Mucosa of descending colon (tissue), 3 donors: Measurements from ENCODE around the gene CAMKMT. TPM values are rescaled to one million over a fixed set of nuclear protein-coding genes. Genes with fewer than 3 reads are reported as not detected.

Experiments used
- ATAC-seq: fragments of 200-7000 bp; cut with Tn5 transposase; one replicate; pipeline ENCODE4 v1.9.1; 2020; ENCODE audit warnings: mild to moderate bottlenecking, moderate library complexity
- DNase-seq, 3 donors: peaks; one replicate each; pipeline ENCODE4 v3.0.0-alpha.2; 2020
- H3K36me3 ChIP-seq: fragments of 200-600 bp; one replicate; pipeline ENCODE4 v1.8.0; 2021; ENCODE audit warnings: low read depth, mild to moderate bottlenecking
- H3K4me1 ChIP-seq: fragments of 200-600 bp; one replicate; pipeline ENCODE4 v1.8.0; 2021; ENCODE audit warnings: low read depth, mild to moderate bottlenecking
- H3K4me3 ChIP-seq: fragments of 200-600 bp; one replicate; pipeline ENCODE4 v1.8.0; 2021; ENCODE audit warnings: mild to moderate bottlenecking
- H3K9me3 ChIP-seq: fragments of 200-600 bp; one replicate; pipeline ENCODE4 v1.8.0; 2021; ENCODE audit warnings: mild to moderate bottlenecking
- intact Hi-C, 2 donors: fragments of 100-400 bp; cut with DNase I in 1 of 2; cut with micrococcal nuclease in 1 of 2; formaldehyde crosslinking; loops; one replicate each; pipeline versions ENCODE4 v1.11.0 to v1.11.1; 2022; cut with DNase I, micrococcal nuclease
- total RNA-seq, 3 donors: library from RNA; stranded (reverse); fragmentation: NEBNext Ultra II Directional in 2 of 3; extraction: Animal tissue kit (Norgen Biotek cat#: 25700) in 2 of 3; gene quantifications; one replicate each; pipeline versions ENCODE4 v1.2.1 to v1.2.4, GENCODE V29; 2021 to 2023
- TF ChIP-seq, protein P1 (sequence below): fragments of 200-600 bp; IDR thresholded peaks from one replicate; pipeline ENCODE4 v1.8.0; 2022; ENCODE audit warnings: antibody characterized with exemption, mild to moderate bottlenecking
- donor health status: DM: no; HTN: no; CAD: no; lungs with moderate emphysema.
- donor health status: DM: no; HTN: no; CAD: no.
- donor health status: DM: no; HTN: yes; CAD: no.

The CAMKMT gene
- total RNA-seq, 3 donors from 2014 or later = 13.2 to 16.0 (median 14.1) TPM

DNA sequence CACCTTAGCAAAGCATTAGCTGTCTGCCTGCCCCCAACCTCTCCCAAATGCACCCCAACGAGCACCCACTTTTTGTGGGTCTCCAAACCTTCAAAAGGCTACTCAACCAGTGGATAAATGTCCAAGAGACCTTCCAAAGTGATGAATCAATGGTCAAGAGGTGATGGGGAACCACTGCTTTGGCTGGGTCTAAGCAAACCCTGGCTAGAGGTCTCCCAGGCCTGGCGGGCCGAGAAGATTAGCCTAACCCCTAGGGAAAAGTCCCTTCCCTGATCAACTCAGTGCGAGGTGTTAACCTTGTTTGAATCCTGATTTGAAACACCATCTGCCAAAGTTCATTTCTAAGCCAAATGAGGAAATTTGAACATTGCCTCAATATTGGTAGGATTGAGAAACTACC, 435.0 kb downstream of the CAMKMT start:
- Histone ChIP-seq H3K9me3 (no peaks in the 10 kb centered on the region), H3K4me3 (no peak overlapping the region), H3K4me1 (no peaks in the 10 kb centered on the region), H3K36me3 (no peaks in the 10 kb centered on the region)
- DNase-seq (no peak), ATAC-seq (no peak)
- intact Hi-C loops = no loop called here
- TF ChIP-seq, protein P1, sequence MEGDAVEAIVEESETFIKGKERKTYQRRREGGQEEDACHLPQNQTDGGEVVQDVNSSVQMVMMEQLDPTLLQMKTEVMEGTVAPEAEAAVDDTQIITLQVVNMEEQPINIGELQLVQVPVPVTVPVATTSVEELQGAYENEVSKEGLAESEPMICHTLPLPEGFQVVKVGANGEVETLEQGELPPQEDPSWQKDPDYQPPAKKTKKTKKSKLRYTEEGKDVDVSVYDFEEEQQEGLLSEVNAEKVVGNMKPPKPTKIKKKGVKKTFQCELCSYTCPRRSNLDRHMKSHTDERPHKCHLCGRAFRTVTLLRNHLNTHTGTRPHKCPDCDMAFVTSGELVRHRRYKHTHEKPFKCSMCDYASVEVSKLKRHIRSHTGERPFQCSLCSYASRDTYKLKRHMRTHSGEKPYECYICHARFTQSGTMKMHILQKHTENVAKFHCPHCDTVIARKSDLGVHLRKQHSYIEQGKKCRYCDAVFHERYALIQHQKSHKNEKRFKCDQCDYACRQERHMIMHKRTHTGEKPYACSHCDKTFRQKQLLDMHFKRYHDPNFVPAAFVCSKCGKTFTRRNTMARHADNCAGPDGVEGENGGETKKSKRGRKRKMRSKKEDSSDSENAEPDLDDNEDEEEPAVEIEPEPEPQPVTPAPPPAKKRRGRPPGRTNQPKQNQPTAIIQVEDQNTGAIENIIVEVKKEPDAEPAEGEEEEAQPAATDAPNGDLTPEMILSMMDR = no peak

DNA sequence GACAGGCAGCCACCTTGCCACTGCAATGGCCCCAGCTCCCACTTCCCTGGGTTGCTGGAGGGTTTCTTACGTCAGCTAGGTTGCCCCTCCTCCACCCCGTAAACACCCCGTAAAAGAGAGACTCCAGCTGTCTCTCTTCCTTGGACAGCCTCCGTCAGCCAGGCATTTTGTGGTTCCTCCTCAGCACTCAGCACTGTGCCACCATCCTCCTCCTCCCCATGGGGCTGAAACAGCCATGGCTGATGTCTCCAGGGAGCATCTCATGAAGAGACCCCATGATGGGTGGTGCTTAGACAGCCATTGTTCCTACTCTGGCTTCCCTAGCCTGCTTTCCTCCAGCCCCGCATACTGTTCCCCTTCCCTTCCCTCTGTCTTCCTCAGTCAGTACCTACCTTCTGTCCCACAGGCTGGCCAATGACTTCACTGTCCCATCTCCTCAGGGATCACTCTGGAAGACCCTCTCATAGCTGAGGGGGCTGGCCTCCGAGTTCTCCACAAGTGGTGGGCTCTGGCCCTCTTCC, 436.5 kb downstream of the CAMKMT start:
- H3K4me1 ChIP-seq = peaks cover 5% of the 10 kb centered on the region
- H3K36me3 ChIP-seq = no peaks in the 10 kb centered on the region
- DNase-seq (no peak), ATAC-seq (no peak)
- H3K9me3 ChIP-seq = no peaks in the 10 kb centered on the region
- TF ChIP-seq, protein P1 = no peak
- intact Hi-C loops = no loop called here
- no peak overlapping the region for H3K4me3 ChIP-seq

DNA sequence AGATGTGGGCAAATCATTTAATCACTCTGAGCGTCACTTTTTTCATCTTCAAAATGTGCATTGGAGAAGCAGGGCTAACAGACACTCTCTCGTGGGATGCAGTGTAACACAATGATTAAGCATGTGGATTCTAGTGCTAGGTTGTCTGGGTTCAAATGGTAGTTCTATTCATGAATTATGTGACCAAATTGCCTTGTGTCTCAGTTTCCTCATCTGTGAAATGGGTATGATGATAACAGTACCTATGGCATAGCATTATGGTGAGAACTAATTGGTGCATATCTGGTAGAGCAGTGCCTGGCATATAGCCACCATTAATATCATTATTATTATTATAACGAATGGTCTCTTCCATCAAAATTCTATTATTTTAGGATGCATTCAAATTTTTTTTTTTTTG, 437.4 kb downstream of the CAMKMT start:
- H3K9me3 ChIP-seq = no peaks in the 10 kb centered on the region
- intact Hi-C loops = no loop called here

DNA sequence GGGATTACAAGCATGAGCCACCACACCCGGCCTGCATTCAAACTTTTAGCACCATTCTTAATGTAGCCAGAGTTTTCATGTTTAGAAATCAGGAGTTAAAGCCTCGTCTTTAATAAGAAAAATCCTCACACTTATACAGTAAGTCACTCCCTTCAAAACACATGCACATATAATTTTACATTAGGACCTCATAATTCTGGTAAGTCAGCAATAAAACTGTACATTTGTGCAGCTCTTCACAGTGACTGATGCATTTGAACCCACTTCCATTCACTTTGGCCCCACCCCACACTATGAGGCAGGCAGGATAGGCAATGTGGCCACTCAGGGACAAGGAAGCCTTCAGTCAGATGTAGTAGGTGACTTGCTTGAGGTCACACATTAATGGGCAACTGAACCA, 438.0 kb downstream of the CAMKMT start:
- TF ChIP-seq, protein P1 = no peak
- Histone ChIP-seq H3K9me3 (no peaks in the 10 kb centered on the region), H3K4me1 (peaks cover 5% of the 10 kb centered on the region), H3K4me3 (no peak overlapping the region), H3K36me3 (no peaks in the 10 kb centered on the region)
- ATAC-seq = no peak
- no peak for DNase-seq
- intact Hi-C loops = no loop called here

More for the DNA sequence above, 437.4 kb downstream of the CAMKMT start:
- peaks cover 5% of the 10 kb centered on the region for H3K4me1 ChIP-seq
- no peaks in the 10 kb centered on the region for H3K36me3 ChIP-seq
- TF ChIP-seq, protein P1 = no peak
- DNase-seq = no peak
- no peak for ATAC-seq
- H3K4me3 ChIP-seq = no peak overlapping the region

DNA sequence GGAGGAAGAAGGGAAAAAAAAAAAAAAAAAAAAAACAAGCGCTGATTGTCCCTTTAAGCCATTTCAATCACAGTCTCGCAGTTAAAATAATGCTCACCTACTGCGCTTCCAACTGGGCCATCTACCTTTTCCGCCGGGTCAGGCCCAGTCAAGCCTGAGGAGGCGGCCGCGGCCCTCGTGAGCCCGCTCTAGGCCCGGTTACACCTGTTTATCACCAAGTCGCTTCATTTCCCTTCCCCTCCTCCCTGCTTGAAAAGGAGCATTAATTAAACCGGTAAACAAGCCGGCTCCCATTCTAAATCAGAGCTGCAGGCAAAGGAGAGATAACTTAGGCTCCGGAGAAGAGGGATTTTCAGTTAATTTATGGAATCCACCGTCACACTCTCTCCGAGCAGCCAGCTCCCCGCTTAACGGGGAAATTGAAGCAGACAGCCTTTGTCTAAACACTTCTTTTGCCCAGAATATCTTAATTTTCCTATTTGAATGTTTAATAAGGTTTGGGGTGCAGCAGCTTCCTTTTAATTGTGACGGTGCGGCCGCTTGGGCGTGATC, 439.6 kb downstream of the CAMKMT start:
- intact Hi-C loops = no loop called here
- no peak for DNase-seq

More for the DNA sequence above, 439.6 kb downstream of the CAMKMT start:
- Histone ChIP-seq H3K36me3 (no peaks in the 10 kb centered on the region), H3K9me3 (no peaks in the 10 kb centered on the region), H3K4me1 (peaks cover 5% of the 10 kb centered on the region), H3K4me3 (no peak overlapping the region)
- ATAC-seq = no peak
- TF ChIP-seq, protein P1 = no peak
